ENCODE results near the gene ACTN4.

ACTN4 gene

GRCh38 chr19:38773469-38774177, 126.2 kb downstream of the ACTN4 start, which contains the start of gene LGALS7:
Gene LGALS7 (minus strand): TSS chr19:38773517. CDS start chr19:38773492, 25 bp downstream.
- DNase-seq (ENCODE audit: low read depth, low spot score): no peak
- H3K4me3 ChIP-seq (ENCODE audit: low read length): no peak within 1 kb of the TSS

DNA sequence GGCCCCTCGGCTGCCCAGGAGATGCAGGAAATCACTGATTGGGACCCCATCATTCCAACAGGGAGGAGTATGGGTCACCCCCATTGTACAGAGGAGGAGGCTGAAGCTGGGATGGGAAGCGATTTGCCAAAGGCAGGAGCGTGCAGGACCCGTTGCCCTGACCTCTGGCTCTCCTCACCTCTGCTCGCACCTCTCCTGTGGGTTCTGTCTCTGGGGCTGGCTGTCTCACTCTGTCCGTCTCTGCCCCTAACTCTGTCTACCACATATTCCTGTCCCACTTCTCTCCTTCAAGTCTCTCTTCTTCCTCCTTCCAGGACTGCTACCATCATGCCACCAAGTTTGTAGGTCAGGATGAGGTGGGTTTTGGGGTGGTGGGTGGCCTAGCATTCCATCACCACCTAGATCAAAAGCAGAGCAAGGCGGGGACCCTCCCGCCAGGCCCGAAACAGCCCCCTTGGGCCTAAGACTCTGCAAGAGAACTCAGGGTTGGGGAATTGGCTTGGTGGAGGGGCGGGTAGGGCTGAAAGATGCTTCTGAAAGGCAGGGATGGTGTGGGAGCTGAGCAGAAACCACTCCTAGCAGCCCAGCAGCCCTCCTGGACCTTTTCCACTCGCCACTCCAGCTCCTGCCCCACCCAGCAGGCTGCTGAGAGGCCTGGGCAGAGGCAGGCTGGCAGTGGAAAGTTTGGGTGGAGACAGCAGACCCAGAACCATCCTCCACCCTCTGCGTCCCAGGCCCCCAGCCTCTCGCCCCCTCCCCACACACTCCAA, 126.9 kb downstream of the ACTN4 start:
- no peak for DNase-seq (ENCODE audit: low read depth, low spot score)
- no peak overlapping the region for H3K4me3 ChIP-seq (ENCODE audit: low read length)

- DNase-seq (ENCODE audit: low read depth, low spot score): no peak
Observed at GRCh38 chr19:38778733-38779132, 131.3 kb downstream of the ACTN4 start.

DNA sequence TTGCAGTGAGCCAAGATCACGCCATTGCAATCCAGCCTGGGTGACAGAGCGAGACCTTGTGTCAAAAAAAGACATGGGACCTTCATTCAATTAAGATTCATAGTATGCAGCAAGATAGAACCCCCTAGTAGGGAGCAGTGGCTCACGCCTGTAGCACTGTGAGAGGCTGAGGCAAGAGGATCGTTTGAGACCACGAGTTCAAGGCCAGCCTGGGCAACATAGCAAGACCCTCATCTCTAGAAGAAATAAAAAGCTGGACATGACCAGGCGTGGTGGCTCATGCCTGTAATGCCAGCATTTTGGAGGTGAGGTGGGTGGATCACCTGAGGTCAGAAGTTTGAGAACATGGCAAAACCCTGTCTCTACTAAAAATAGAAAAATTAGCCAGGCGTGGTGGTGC, 133.0 kb downstream of the ACTN4 start:
- no peak overlapping the region for H3K4me3 ChIP-seq (ENCODE audit: low read length)
- no peak for DNase-seq (ENCODE audit: low read depth, low spot score)

More at GRCh38 chr19:38778733-38779132, 131.3 kb downstream of the ACTN4 start:
- H3K4me3 ChIP-seq (ENCODE audit: low read length): no peak overlapping the region

- no peak overlapping the region for H3K4me3 ChIP-seq (ENCODE audit: low read length)
- no peak for DNase-seq (ENCODE audit: low read depth, low spot score)
Observed at GRCh38 chr19:38781058-38781457, 133.6 kb downstream of the ACTN4 start.

Measured in Jurkat, Clone E6-1 (cell line).